Gastrocnemius medialis (tissue), 4 donors: ENCODE data around the gene TTC5. TPM values are rescaled to one million over a fixed set of nuclear protein-coding genes. Genes with fewer than 3 reads are reported as not detected.
"Not testable (repeated sequence)": the region's sequence is repeated elsewhere in the genome, so short reads cannot be mapped to it uniquely, and the experiment has no call there.

Experiments
- ATAC-seq, 2 donors: fragments of 150-250 bp; one replicate each; pipeline ENCODE4 v1.9.1; 2016
- DNase-seq, 2 donors: peaks; one replicate each; pipeline ENCODE4 v3.0.0-alpha.2; 2019
- H3K27ac ChIP-seq, 4 donors: fragments of 200-600 bp; sonication (generic); 1 replicate in 1 of 4; 2 replicates in 3 of 4; pipeline ENCODE4 v1.5.1; 2016 to 2018; ENCODE audit warnings: mild to moderate bottlenecking in 2 of 4, moderate library complexity in 1 of 4
- H3K27me3 ChIP-seq, 3 donors: fragments of 200-600 bp; sonication (generic) in 2 of 3; 1 replicate in 1 of 3; 2 replicates in 2 of 3; pipeline versions ENCODE4 v1.5.1 to v1.6.0; 2016 to 2019; ENCODE audit warnings: mild to moderate bottlenecking in 1 of 3, moderate library complexity in 1 of 3
- H3K36me3 ChIP-seq, 2 donors: fragments of 200-600 bp; sonication (generic) in 1 of 2; one replicate each; pipeline ENCODE4 v1.5.1; 2017 to 2018
- H3K4me1 ChIP-seq, 2 donors: fragments of 200-600 bp; sonication (generic) in 1 of 2; one replicate each; pipeline ENCODE4 v1.5.1; 2016 to 2017; ENCODE audit warnings: mild to moderate bottlenecking in 2 of 2
- H3K4me3 ChIP-seq, 4 donors: fragments of 200-600 bp; sonication (generic) in 3 of 4; 1 replicate in 1 of 4; 2 replicates in 3 of 4; pipeline ENCODE4 v1.5.1; 2016 to 2019; ENCODE audit warnings: mild to moderate bottlenecking in 2 of 4
- H3K9me3 ChIP-seq, 3 donors: fragments of 200-600 bp; sonication (generic) in 2 of 3; 1 replicate in 1 of 3; 2 replicates in 2 of 3; pipeline ENCODE4 v1.5.1; 2016 to 2019
- POLR2A ChIP-seq, 2 donors: fragments of 450-650 bp; IDR thresholded peaks; one replicate each; pipeline ENCODE4 v1.6.1; 2017; ENCODE audit warnings: antibody characterized with exemption in 2 of 2, mild to moderate bottlenecking in 2 of 2, moderate library complexity in 2 of 2
- in situ Hi-C, 4 donors: fragments of 200-750 bp; cut with MboI; loops; one replicate each; pipeline versions ENCODE4 v1.15.0 to v1.8.0; 2017; ENCODE audit warnings: low sequenced_read_pairs in 4 of 4
- intact Hi-C: fragments of 100-400 bp; cut with DNase I; formaldehyde crosslinking; loops from one replicate; pipeline ENCODE4 v1.15.1; 2023; ENCODE audit warnings: low total_unique reads
- total RNA-seq, 4 donors: library from RNA; depleted of rRNA; stranded (reverse); fragments of >200 nt; gene quantifications; one replicate each; pipeline versions ENCODE4 v1.1.0 to v1.2.3, GENCODE V29; 2016
- TF ChIP-seq, protein P1 (sequence below), 5 experiments: fragments of 450-650 bp in 3 of 5; fragments of 200-600 bp in 2 of 5; sonication (generic) in 2 of 5; IDR thresholded peaks in 4 of 5; conservative IDR thresholded peaks in 1 of 5; 1 replicate in 4 of 5; 2 replicates in 1 of 5; pipeline ENCODE4 v1.5.1; 2016 to 2019; ENCODE audit warnings: antibody characterized with exemption in 5 of 5, mild to moderate bottlenecking in 3 of 5, moderate library complexity in 3 of 5

Gene TTC5
- total RNA-seq, 4 donors from 2014 or later, result 3.7 to 6.3 (median 4.8) TPM

DNA sequence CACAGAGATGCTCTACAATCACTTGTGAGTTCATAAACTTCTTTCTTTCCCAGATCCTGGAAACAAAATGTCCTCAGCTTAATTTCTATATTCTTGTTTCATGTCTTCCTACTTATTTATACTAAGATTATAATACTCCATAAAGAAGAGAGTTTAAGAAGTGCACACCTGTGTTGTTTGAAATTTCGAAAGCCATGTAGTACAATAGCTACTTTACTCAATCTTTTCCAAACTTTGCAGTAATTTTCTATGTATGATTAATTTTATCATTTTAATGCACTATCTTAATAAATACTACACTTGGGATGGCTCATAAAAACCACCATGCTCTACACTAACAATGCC is 300 bp upstream of the TTC5 start:
- in situ Hi-C loops, result no loop called here
- TF ChIP-seq, protein P1, sequence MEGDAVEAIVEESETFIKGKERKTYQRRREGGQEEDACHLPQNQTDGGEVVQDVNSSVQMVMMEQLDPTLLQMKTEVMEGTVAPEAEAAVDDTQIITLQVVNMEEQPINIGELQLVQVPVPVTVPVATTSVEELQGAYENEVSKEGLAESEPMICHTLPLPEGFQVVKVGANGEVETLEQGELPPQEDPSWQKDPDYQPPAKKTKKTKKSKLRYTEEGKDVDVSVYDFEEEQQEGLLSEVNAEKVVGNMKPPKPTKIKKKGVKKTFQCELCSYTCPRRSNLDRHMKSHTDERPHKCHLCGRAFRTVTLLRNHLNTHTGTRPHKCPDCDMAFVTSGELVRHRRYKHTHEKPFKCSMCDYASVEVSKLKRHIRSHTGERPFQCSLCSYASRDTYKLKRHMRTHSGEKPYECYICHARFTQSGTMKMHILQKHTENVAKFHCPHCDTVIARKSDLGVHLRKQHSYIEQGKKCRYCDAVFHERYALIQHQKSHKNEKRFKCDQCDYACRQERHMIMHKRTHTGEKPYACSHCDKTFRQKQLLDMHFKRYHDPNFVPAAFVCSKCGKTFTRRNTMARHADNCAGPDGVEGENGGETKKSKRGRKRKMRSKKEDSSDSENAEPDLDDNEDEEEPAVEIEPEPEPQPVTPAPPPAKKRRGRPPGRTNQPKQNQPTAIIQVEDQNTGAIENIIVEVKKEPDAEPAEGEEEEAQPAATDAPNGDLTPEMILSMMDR (IDR thresholded peaks at IDR 0.05 in 4 of 5, conservative IDR thresholded peaks at IDR 0.05 in 1 of 5), result no peak
- no peak for TF ChIP-seq POLR2A (IDR thresholded peaks at IDR 0.05)
- DNase-seq (no peak), ATAC-seq (no peak)
- Histone ChIP-seq H3K27me3 (no peaks in the 10 kb centered on the region), H3K4me3 (peak overlapping the region in 3 of 4 donors; percentile 57 to 81 (median 78)), H3K9me3 (no peaks in the 10 kb centered on the region), H3K27ac (no peak overlapping the region), H3K4me1 (peaks cover 10 to 13% of the 10 kb centered on the region in 2 donors), H3K36me3 (peaks cover 0 to 10% of the 10 kb centered on the region in 2 donors)
- intact Hi-C loops, result loop anchor here (5.0 kb wide), 1 partner anchor 306 kb away; no protein-coding TSS in a partner anchor

DNA sequence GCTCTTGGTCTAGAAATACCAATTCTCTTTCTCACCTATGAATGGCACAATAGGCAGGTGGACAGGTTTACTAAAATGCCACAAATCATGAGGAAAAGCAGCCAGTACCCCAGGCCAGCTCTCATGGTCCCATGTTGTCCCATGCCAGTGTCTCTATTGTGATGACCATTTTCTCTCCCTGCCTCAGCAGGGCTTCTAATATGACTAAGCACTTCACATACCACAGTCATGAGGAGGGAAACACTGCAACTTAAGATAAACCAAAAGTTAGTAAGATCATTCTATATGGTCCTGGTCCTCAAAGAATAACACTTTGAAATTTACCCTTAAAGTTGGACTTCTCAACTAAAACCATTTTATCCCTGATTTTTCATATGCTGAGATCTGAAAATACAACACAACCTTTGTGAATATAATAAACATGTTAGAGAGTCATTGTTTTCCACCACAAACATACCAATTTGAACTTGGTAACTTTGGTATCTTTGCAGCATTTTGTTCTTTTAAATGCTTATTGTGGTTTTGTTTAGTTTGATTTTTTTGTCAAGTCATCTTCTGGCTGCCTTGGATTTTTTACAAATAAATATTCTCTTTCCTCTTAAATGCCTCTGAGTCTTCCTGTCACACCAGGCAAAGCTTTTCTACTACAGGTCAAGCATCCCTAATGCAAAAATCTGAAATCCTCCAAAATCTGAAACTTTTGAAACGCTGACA is 3.6 kb downstream of the TTC5 start:
- intact Hi-C loops, result no loop called here
- Histone ChIP-seq H3K27ac (no peak overlapping the region), H3K4me1 (peaks cover 10 to 13% of the 10 kb centered on the region in 2 donors), H3K27me3 (no peaks in the 10 kb centered on the region), H3K4me3 (no peak overlapping the region), H3K9me3 (no peaks in the 10 kb centered on the region), H3K36me3 (peaks cover 0 to 48% of the 10 kb centered on the region in 2 donors)
- DNase-seq (no peak), ATAC-seq (no peak)
- TF ChIP-seq POLR2A (IDR thresholded peaks at IDR 0.05), result no peak
- TF ChIP-seq, protein P1 (IDR thresholded peaks at IDR 0.05 in 4 of 5, conservative IDR thresholded peaks at IDR 0.05 in 1 of 5), result no peak
- in situ Hi-C loops, result no loop called here

GRCh38 chr14:20295067-20295466 is 10.7 kb downstream of the TTC5 start:
- in situ Hi-C loops (no loop called here), intact Hi-C loops (no loop called here)
- Histone ChIP-seq H3K9me3 (no peaks in the 10 kb centered on the region), H3K4me3 (no peak overlapping the region), H3K4me1 (no peaks in the 10 kb centered on the region), H3K36me3 (peaks cover 6 to 97% of the 10 kb centered on the region in 2 donors), H3K27ac (no peak overlapping the region), H3K27me3 (no peaks in the 10 kb centered on the region)
- TF ChIP-seq, protein P1 (IDR thresholded peaks at IDR 0.05 in 4 of 5, conservative IDR thresholded peaks at IDR 0.05 in 1 of 5), result no peak
- no peak for TF ChIP-seq POLR2A (IDR thresholded peaks at IDR 0.05)
- DNase-seq (no peak), ATAC-seq (no peak)

GRCh38 chr14:20294636-20295035 is 11.1 kb downstream of the TTC5 start:
- no peaks in the 10 kb centered on the region for H3K9me3 ChIP-seq
- in situ Hi-C loops, result no loop called here
- no peaks in the 10 kb centered on the region for H3K27me3 ChIP-seq
- no peaks in the 10 kb centered on the region for H3K4me1 ChIP-seq
- H3K36me3 ChIP-seq, result peaks cover 6 to 97% of the 10 kb centered on the region in 2 donors
- DNase-seq, result no peak
- H3K27ac ChIP-seq, result no peak overlapping the region
- no peak for TF ChIP-seq POLR2A (IDR thresholded peaks at IDR 0.05)
- TF ChIP-seq, protein P1 (IDR thresholded peaks at IDR 0.05 in 4 of 5, conservative IDR thresholded peaks at IDR 0.05 in 1 of 5), result no peak
- ATAC-seq, result no peak
- no peak overlapping the region for H3K4me3 ChIP-seq
- intact Hi-C loops, result no loop called here

DNA sequence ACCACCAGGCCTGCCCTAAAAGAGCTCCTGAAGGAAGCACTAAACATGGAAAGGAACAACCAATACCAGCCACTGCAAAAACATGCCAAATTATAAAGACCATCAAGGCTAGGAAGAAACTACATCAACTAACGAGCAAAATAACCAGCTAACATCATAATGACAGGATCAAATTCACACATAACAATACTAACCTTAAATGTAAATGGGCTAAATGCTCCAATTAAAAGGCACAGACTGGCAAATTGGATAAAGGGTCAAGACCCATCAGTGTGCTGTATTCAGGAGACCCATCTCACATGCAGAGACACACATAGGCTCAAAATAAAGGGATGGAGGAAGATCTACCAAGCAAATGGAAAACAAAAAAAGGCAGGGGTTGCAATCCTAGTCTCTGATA is 23.8 kb downstream of the TTC5 start:
- H3K36me3 ChIP-seq, H3K27ac ChIP-seq, DNase-seq, ATAC-seq, intact Hi-C loops, H3K4me1 ChIP-seq, in situ Hi-C loops, H3K27me3 ChIP-seq, H3K9me3 ChIP-seq, H3K4me3 ChIP-seq: not testable (repeated sequence)

DNA sequence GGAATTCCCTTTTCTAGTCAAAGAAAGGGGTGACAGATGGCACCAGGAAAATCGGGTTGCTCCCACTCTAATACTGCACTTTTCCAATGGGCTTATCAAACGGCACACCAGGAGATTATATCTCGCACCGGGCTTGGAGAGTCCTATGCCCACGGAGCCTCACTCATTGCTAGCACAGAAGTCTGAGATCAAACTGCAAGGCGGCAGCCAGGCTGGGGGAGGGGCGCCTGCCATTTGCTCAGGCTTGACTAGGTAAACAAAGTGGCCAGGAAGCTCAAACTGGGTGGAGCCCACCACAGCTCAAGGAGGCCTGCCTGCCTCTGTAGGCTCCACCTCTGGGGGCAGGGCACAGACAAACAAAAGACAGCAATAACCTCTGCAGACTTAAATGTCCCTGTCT is 25.5 kb downstream of the TTC5 start:
- H3K4me3 ChIP-seq, DNase-seq, H3K27me3 ChIP-seq, H3K27ac ChIP-seq, ATAC-seq, H3K36me3 ChIP-seq, H3K9me3 ChIP-seq, in situ Hi-C loops, H3K4me1 ChIP-seq, intact Hi-C loops: not testable (repeated sequence)
